CD14-positive monocyte (primary cell): Measurements from ENCODE around the gene SPRTN. TPM values are rescaled to one million over a fixed set of nuclear protein-coding genes. Genes with fewer than 3 reads are reported as not detected.

Source experiments
- DNase-seq, 3 donors: peaks; one replicate each; pipeline ENCODE4 v3.0.0-alpha.2; 2011 to 2022
- H2AFZ ChIP-seq: 2 replicates; pipeline ENCODE4 v1.6.0; 2012; ENCODE audit warnings: mild to moderate bottlenecking, low read depth, low read length, inconsistent platforms; ENCODE audit not compliant: insufficient read depth, poor library complexity, severe bottlenecking
- H3K27ac ChIP-seq, 2 donors: 1 replicate in 1 of 2; 2 replicates in 1 of 2; pipeline ENCODE4 v1.5.1; 2012 to 2013; ENCODE audit warnings: low read length in 2 of 2, control low read depth in 1 of 2, inconsistent platforms in 1 of 2, low read depth in 1 of 2, mild to moderate bottlenecking in 1 of 2
- H3K27me3 ChIP-seq, 2 donors: one replicate each; pipeline versions ENCODE4 v1.6.0 to v1.6.1; 2011 to 2013; ENCODE audit warnings: low read length in 2 of 2; ENCODE audit not compliant: control insufficient read depth in 2 of 2, insufficient read depth in 2 of 2
- H3K36me3 ChIP-seq, 2 donors: replicated peaks in 1 of 2; 1 replicate in 1 of 2; 2 replicates in 1 of 2; pipeline versions ENCODE4 v1.5.1 to v1.6.1; 2012 to 2013; ENCODE audit warnings: low read length in 2 of 2, control low read depth in 1 of 2, inconsistent platforms in 1 of 2, mild to moderate bottlenecking in 1 of 2; ENCODE audit not compliant: insufficient read depth in 2 of 2, control insufficient read depth in 1 of 2
- H3K4me1 ChIP-seq, 2 donors: 1 replicate in 1 of 2; 2 replicates in 1 of 2; pipeline versions ENCODE4 v1.5.1 to v1.6.1; 2012 to 2013; ENCODE audit warnings: low read length in 2 of 2, control low read depth in 1 of 2, inconsistent platforms in 1 of 2, mild to moderate bottlenecking in 1 of 2, moderate library complexity in 1 of 2; ENCODE audit not compliant: insufficient read depth in 2 of 2, control insufficient read depth in 1 of 2
- H3K4me2 ChIP-seq: replicated peaks from 2 replicates; pipeline ENCODE3; 2012; ENCODE audit warnings: low read length, moderate library complexity, mild to moderate bottlenecking; ENCODE audit not compliant: poor library complexity, severe bottlenecking; ENCODE audit errors: extremely low read depth
- H3K4me3 ChIP-seq, 3 experiments: fragments of 200-600 bp in 1 of 3; sonication (generic) in 1 of 3; replicated peaks in 1 of 3; 1 replicate in 2 of 3; 2 replicates in 1 of 3; pipeline ENCODE4 v1.5.1; 2011 to 2013; ENCODE audit warnings: low read length in 3 of 3, mild to moderate bottlenecking in 3 of 3, control low read depth in 2 of 3, low read depth in 2 of 3, inconsistent platforms in 1 of 3, moderate library complexity in 1 of 3
- H3K79me2 ChIP-seq: 2 replicates; pipeline ENCODE4 v1.6.0; 2012; ENCODE audit warnings: mild to moderate bottlenecking, control low read depth, inconsistent platforms, low read length, moderate library complexity; ENCODE audit not compliant: insufficient read depth
- H3K9ac ChIP-seq: 2 replicates; pipeline ENCODE4 v1.6.0; 2017; ENCODE audit warnings: low read length, mild to moderate bottlenecking; ENCODE audit not compliant: insufficient read depth, poor library complexity, severe bottlenecking
- H3K9me3 ChIP-seq, 2 donors: replicated peaks in 1 of 2; 1 replicate in 1 of 2; 2 replicates in 1 of 2; pipeline versions ENCODE4 v1.5.1 to v1.6.1; 2012 to 2013; ENCODE audit warnings: low read length in 2 of 2, control low read depth in 1 of 2; ENCODE audit not compliant: control insufficient read depth in 1 of 2, insufficient read depth in 1 of 2
- H4K20me1 ChIP-seq: 2 replicates; pipeline ENCODE4 v1.6.0; 2012; ENCODE audit warnings: mild to moderate bottlenecking, low read length, control low read depth, moderate library complexity; ENCODE audit not compliant: insufficient read depth
- H3K27ac Mint-ChIP-seq, 7 donors: one replicate each; pipeline ENCODE4 v1.8.0; 2020; ENCODE audit warnings: mild to moderate bottlenecking in 7 of 7, mixed read lengths in 7 of 7, moderate library complexity in 6 of 7, inconsistent platforms in 2 of 7
- H3K27me3 Mint-ChIP-seq, 3 donors: one replicate each; pipeline ENCODE4 v1.8.0; 2021 to 2022; ENCODE audit warnings: low read depth in 3 of 3, mild to moderate bottlenecking in 3 of 3, mixed read lengths in 3 of 3, moderate library complexity in 3 of 3, inconsistent platforms in 1 of 3
- H3K36me3 Mint-ChIP-seq, 2 donors: one replicate each; pipeline ENCODE4 v1.8.0; 2020; ENCODE audit warnings: mixed read lengths in 2 of 2, inconsistent platforms in 1 of 2, mild to moderate bottlenecking in 1 of 2
- H3K4me1 Mint-ChIP-seq: one replicate; pipeline ENCODE4 v1.8.0; 2020; ENCODE audit warnings: mild to moderate bottlenecking, mixed read lengths
- H3K4me3 Mint-ChIP-seq, 2 donors: one replicate each; pipeline ENCODE4 v1.8.0; 2020; ENCODE audit warnings: mild to moderate bottlenecking in 2 of 2, mixed read lengths in 2 of 2, moderate library complexity in 1 of 2
- H3K9me3 Mint-ChIP-seq, 7 donors: one replicate each; pipeline ENCODE4 v1.8.0; 2020 to 2022; ENCODE audit warnings: mixed read lengths in 7 of 7, mild to moderate bottlenecking in 6 of 7, moderate library complexity in 6 of 7, inconsistent platforms in 2 of 7
- CTCF ChIP-seq: fragments of 200-600 bp; IDR thresholded peaks from one replicate; pipeline ENCODE4 v1.8.0; 2022; ENCODE audit warnings: antibody characterized with exemption, mild to moderate bottlenecking
- WGBS: methylation state at CpG from one replicate; pipeline ENCODE4 v1.1.5; 2013; ENCODE audit warnings: missing lambda C conversion rate; ENCODE audit not compliant: insufficient coverage; 5-methylcytosine and 5-hydroxymethylcytosine counted together
- intact Hi-C, 2 donors: fragments of 100-400 bp; cut with micrococcal nuclease; formaldehyde crosslinking; loops; one replicate each; pipeline versions ENCODE4 v1.15.0 to v1.15.1; 2023
- polyA plus RNA-seq, 3 donors: library from polyadenylated mRNA; depleted of rRNA in 1 of 3; unstranded in 2 of 3; stranded (reverse) in 1 of 3; fragments of 300-500 nt in 2 of 3; fragments of >200 nt in 1 of 3; fragmentation: Illumina TruSeq in 2 of 3; gene quantifications; 1 replicate in 2 of 3; 2 replicates in 1 of 3; pipeline ENCODE4 v1.2.3, GENCODE V29; 2012 to 2021

SPRTN gene
- polyA plus RNA-seq, 3 donors, result 4.5 to 9.1 (median 7.8) TPM

GRCh38 chr1:231357187-231357772 is 19.2 kb downstream of the SPRTN start:
- Mint-ChIP-seq H3K27me3 (no peaks in the 10 kb centered on the region), H3K4me1 (peaks cover 13% of the 10 kb centered on the region), H3K9me3 (no peaks in the 10 kb centered on the region), H3K4me3 (no peak overlapping the region), H3K36me3 (peaks cover 33 to 35% of the 10 kb centered on the region in 2 donors), H3K27ac (no peak overlapping the region)
- TF ChIP-seq CTCF, result no peak
- no peak overlapping the region for H3K9ac ChIP-seq
- no peak overlapping the region for H3K4me2 ChIP-seq
- peaks cover 0 to 14% of the 10 kb centered on the region in 2 donors for H3K4me1 ChIP-seq
- H3K27me3 ChIP-seq, result no peaks in the 10 kb centered on the region
- peaks cover 18% of the 10 kb centered on the region for H4K20me1 ChIP-seq
- H3K4me3 ChIP-seq, result no peak overlapping the region
- H3K9me3 ChIP-seq, result no peaks in the 10 kb centered on the region
- intact Hi-C loops, result loop anchor here (5.0 kb wide), 1 partner anchor 235 kb away; no protein-coding TSS in a partner anchor
- 100% methylated on average over 2 of the region's 10 CpGs for WGBS
- H2AFZ ChIP-seq, result no peak overlapping the region
- no peaks in the 10 kb centered on the region for H3K79me2 ChIP-seq
- no peak overlapping the region for H3K27ac ChIP-seq
- H3K36me3 ChIP-seq, result peaks cover 16 to 25% of the 10 kb centered on the region in 2 donors
- no peak for DNase-seq

- Histone ChIP-seq H4K20me1 (peaks cover 18% of the 10 kb centered on the region), H3K9me3 (no peaks in the 10 kb centered on the region), H3K9ac (no peak overlapping the region), H3K4me3 (no peak overlapping the region), H3K4me1 (peaks cover 0 to 14% of the 10 kb centered on the region in 2 donors), H3K36me3 (peaks cover 11 to 25% of the 10 kb centered on the region in 2 donors), H3K79me2 (no peaks in the 10 kb centered on the region), H2AFZ (no peak overlapping the region), H3K4me2 (no peak overlapping the region), H3K27ac (no peak overlapping the region), H3K27me3 (no peaks in the 10 kb centered on the region)
- Mint-ChIP-seq H3K27me3 (no peaks in the 10 kb centered on the region), H3K27ac (peak overlapping the region in 1 of 7 donors; percentile 73), H3K36me3 (peaks cover 31 to 32% of the 10 kb centered on the region in 2 donors), H3K4me1 (peaks cover 13% of the 10 kb centered on the region), H3K9me3 (no peaks in the 10 kb centered on the region), H3K4me3 (no peak overlapping the region)
- peak; percentile 42 to 74 (median 68) for DNase-seq
- no CpG with 5 or more reads among the region's 4 CpGs for WGBS
- intact Hi-C loops, result loop anchor here (5.0 kb wide), 1 partner anchor 234 kb away; no protein-coding TSS in a partner anchor
- peak; percentile 87 for TF ChIP-seq CTCF
Measured at GRCh38 chr1:231357831-231358354, 19.8 kb downstream of the SPRTN start.
